Adrenal gland (tissue), 12 donors: ENCODE results near the gene CLCN5. TPM values are rescaled to one million over a fixed set of nuclear protein-coding genes. Genes with fewer than 3 reads are reported as not detected.

Source experiments
- DNase-seq, 7 donors: peaks; one replicate each; pipeline ENCODE4 v3.0.0-alpha.2; 2019 to 2020
- H3K27ac ChIP-seq, 5 donors: fragments of 200-600 bp; sonication (generic) in 4 of 5; 1 replicate in 3 of 5; 2 replicates in 2 of 5; pipeline versions ENCODE4 v1.5.1 to v1.8.0; 2016 to 2020; ENCODE audit warnings: mild to moderate bottlenecking in 1 of 5
- H3K27me3 ChIP-seq: fragments of 200-600 bp; 2 replicates; pipeline ENCODE4 v1.8.0; 2021
- H3K36me3 ChIP-seq, 2 donors: fragments of 200-600 bp; replicated peaks in 1 of 2; 1 replicate in 1 of 2; 2 replicates in 1 of 2; pipeline versions ENCODE4 v1.5.1 to v1.8.0; 2018 to 2022
- H3K4me1 ChIP-seq, 2 donors: fragments of 200-600 bp; replicated peaks in 1 of 2; 1 replicate in 1 of 2; 2 replicates in 1 of 2; pipeline versions ENCODE4 v1.5.1 to v1.8.0; 2018 to 2021
- H3K4me3 ChIP-seq, 4 donors: fragments of 200-600 bp; sonication (generic) in 3 of 4; one replicate each; pipeline ENCODE4 v1.5.1; 2016 to 2018
- H3K9me3 ChIP-seq, 3 donors: fragments of 200-600 bp; sonication (generic) in 1 of 3; replicated peaks in 1 of 3; 1 replicate in 2 of 3; 2 replicates in 1 of 3; pipeline versions ENCODE4 v1.5.1 to v1.8.0; 2016 to 2021
- CTCF ChIP-seq, 6 experiments: fragments of 450-650 bp in 4 of 6; fragments of 200-600 bp in 2 of 6; sonication (generic) in 1 of 6; IDR thresholded peaks; 1 replicate in 5 of 6; 2 replicates in 1 of 6; pipeline versions ENCODE4 v1.5.1 to v1.8.0; 2016 to 2021; ENCODE audit warnings: antibody characterized with exemption in 6 of 6, mild to moderate bottlenecking in 2 of 6, moderate library complexity in 1 of 6
- POLR2A ChIP-seq, 2 donors: fragments of 450-650 bp; IDR thresholded peaks; one replicate each; pipeline ENCODE4 v1.6.1; 2017; ENCODE audit warnings: antibody characterized with exemption in 2 of 2, mild to moderate bottlenecking in 2 of 2, moderate library complexity in 1 of 2
- WGBS, 4 donors: extraction: QIAGEN DNeasy Blood & Tissue Kit in 2 of 4; methylation state at CpG; one replicate each; pipeline versions ENCODE4 v1.1.5 to v1.1.7; 2013 to 2017; 5-methylcytosine and 5-hydroxymethylcytosine counted together
- intact Hi-C, 2 donors: fragments of 100-400 bp; cut with DNase I; formaldehyde crosslinking; loops; one replicate each; pipeline versions ENCODE4 v1.14.1 to v1.15.0; 2022 to 2023
- polyA plus RNA-seq, 3 donors: library from polyadenylated mRNA; stranded (reverse); fragments of 200-250 nt in 2 of 3; fragments of 350-450 nt in 1 of 3; fragmentation: Illumina TruSeq in 1 of 3; extraction: RNeasy Lipid Tissue Mini Kit (QIAGEN cat#74804) in 1 of 3; gene quantifications; one replicate each; pipeline ENCODE4 v1.2.3, GENCODE V29; 2013 to 2014
- total RNA-seq, 9 donors: library from RNA; depleted of rRNA in 4 of 9; stranded (reverse); fragments of >200 nt in 4 of 9; fragments of 120-200 nt in 1 of 9; fragmentation: NEBNext Ultra II Directional in 1 of 9; extraction: Animal tissue kit (Norgen Biotek cat#: 25700) in 1 of 9; gene quantifications; one replicate each; pipeline versions ENCODE4 v1.1.0 to v1.2.4, GENCODE V29; 2013 to 2023
- donor health status: healthy with polysubstance abuse.
- donor health status: Bipolar disorder and iron deficiency.
- donor health status: DM: yes; HTN: yes; CAD: no.
- donor health status: DM: no; HTN: no; CAD: no.
- donor health status: DM: no; HTN: no; CAD: no.
- donor health status: DM: yes; HTN: yes; CAD: no.

CLCN5 gene
- total and polyA plus RNA-seq, 12 donors = 3.3 to 17.3 (median 8.6) TPM

GRCh38 chrX:49932791-49933190 lies 10.4 kb downstream of the CLCN5 start:
- WGBS, 4 donors = 80 to 100% (median 90%) methylated on average over 1 to 2 of the region's 2 CpGs
- Histone ChIP-seq H3K36me3 (no peaks in the 10 kb centered on the region), H3K27me3 (no peaks in the 10 kb centered on the region), H3K27ac (no peak overlapping the region), H3K4me3 (no peak overlapping the region), H3K9me3 (no peaks in the 10 kb centered on the region), H3K4me1 (no peaks in the 10 kb centered on the region)
- DNase-seq = no peak
- intact Hi-C loops = no loop called here
- no peak for TF ChIP-seq CTCF (IDR thresholded peaks at IDR 0.05)
- no peak for TF ChIP-seq POLR2A (IDR thresholded peaks at IDR 0.05)

GRCh38 chrX:49934148-49934547 lies 11.8 kb downstream of the CLCN5 start:
- H3K4me1 ChIP-seq = no peaks in the 10 kb centered on the region
- H3K27me3 ChIP-seq = no peaks in the 10 kb centered on the region
- H3K9me3 ChIP-seq = no peaks in the 10 kb centered on the region
- WGBS, 4 donors = 53 to 77% (median 62%) methylated on average over 3 of the region's 3 CpGs
- intact Hi-C loops = no loop called here
- H3K4me3 ChIP-seq = no peak overlapping the region
- H3K36me3 ChIP-seq = no peaks in the 10 kb centered on the region
- TF ChIP-seq CTCF (IDR thresholded peaks at IDR 0.05) (no peak), POLR2A (IDR thresholded peaks at IDR 0.05) (no peak)
- DNase-seq = no peak
- no peak overlapping the region for H3K27ac ChIP-seq

GRCh38 chrX:49934729-49935128 lies 12.3 kb downstream of the CLCN5 start:
- intact Hi-C loops = no loop called here
- Histone ChIP-seq H3K27me3 (no peaks in the 10 kb centered on the region), H3K4me1 (no peaks in the 10 kb centered on the region), H3K4me3 (no peak overlapping the region), H3K36me3 (no peaks in the 10 kb centered on the region), H3K27ac (no peak overlapping the region), H3K9me3 (no peaks in the 10 kb centered on the region)
- TF ChIP-seq POLR2A (IDR thresholded peaks at IDR 0.05) (no peak), CTCF (IDR thresholded peaks at IDR 0.05) (no peak)
- DNase-seq = no peak
- 62 to 84% (median 75%) methylated on average over 3 of the region's 3 CpGs for WGBS, 4 donors

GRCh38 chrX:49947781-49948180 lies 25.4 kb downstream of the CLCN5 start:
- WGBS, 4 donors = 49 to 85% (median 74%) methylated on average over 2 of the region's 2 CpGs
- DNase-seq = no peak
- TF ChIP-seq POLR2A (IDR thresholded peaks at IDR 0.05) (no peak), CTCF (IDR thresholded peaks at IDR 0.05) (no peak)
- Histone ChIP-seq H3K27me3 (no peaks in the 10 kb centered on the region), H3K4me1 (no peaks in the 10 kb centered on the region), H3K9me3 (no peaks in the 10 kb centered on the region), H3K4me3 (no peak overlapping the region), H3K27ac (no peak overlapping the region), H3K36me3 (no peaks in the 10 kb centered on the region)
- intact Hi-C loops = no loop called here
